GM19351 (cell line): ENCODE data around the gene PRKG1.
"Not testable (repeated sequence)": the region's sequence is repeated elsewhere in the genome, so short reads cannot be mapped to it uniquely, and the experiment has no call there.

Experiments
- ATAC-seq: cut with Tn5 transposase; IDR thresholded peaks from one replicate; pipeline ENCODE4 v1.9.1; 2021; ENCODE audit warnings: mild to moderate bottlenecking, moderate library complexity; ENCODE audit not compliant: unreplicated experiment

PRKG1 gene

DNA sequence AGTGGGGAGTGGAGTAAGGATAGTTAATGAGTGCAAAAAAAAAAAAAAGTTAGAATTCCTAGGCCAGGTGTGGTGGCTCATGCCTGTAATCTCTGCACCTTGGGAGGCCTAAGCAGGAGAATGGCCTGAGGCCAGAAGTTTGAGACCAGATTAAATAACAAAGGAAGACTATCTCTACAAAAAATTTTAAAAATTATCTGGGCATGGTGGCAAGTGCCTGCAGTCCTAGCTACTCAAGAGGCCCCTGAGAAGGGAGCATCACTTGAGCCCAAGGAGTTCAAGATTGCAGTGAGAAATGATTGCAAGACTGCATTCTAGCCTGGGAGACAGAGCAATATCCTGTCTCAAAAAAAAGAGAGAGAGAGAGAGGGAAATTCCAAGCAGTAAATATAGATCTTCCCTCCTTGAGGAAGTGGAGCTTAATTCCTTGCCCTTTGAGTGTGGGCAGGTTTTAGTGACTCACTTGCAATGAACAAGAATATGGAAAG is 644.6 kb downstream of the PRKG1 start:
- ATAC-seq: no peak

DNA sequence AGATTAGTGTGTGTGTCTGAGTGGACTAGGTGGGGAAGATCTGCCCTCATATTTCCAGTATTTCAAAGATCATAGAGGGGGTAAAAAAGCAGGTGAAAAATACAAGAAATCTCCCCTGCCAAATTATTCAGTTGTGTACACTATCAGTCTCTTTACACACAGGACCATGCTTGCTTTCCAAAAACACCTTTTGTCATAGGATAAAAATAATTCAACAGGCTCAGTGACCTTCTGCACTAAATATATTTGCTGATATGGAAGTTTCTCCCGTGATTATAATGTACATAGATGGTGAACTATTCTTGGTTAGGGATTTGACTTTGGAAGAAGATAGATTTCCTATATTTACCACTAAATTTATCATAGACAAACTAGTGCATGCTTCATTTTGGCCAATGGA is 649.8 kb downstream of the PRKG1 start:
- ATAC-seq: no peak

DNA sequence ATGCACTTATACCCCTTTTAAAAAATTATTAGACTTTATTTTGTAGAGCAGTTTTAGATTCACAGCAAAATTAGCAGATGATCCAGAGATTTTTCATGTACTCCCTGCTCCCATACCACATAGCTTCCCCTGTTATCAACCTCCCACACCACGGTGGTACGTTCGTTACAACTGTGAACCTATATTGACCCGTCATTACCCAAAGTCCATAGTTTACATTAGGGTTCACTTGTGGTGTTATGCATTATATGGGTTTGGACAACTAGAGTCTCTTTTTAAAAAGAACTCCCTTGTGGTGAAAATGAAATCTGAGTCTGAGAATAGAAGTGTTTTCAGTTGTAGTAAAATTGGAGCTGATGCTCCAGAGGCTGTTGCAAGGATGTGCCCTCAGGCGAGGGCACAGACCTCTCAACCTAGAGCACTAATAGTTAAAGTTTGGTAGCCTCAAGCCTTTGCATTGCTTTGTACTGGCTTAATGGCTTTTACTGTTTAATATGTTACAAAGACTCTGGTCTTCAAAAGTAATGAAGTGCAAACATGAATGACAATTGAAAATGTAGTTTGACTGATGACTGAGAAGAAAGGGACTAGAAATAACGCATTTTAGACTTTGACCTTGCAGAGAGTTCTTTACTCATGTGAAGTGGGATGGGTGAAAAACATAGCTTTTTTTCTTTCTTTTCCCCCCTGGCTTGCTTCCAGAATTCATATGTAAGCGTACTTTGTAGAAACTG is 655.7 kb downstream of the PRKG1 start:
- no peak for ATAC-seq

DNA sequence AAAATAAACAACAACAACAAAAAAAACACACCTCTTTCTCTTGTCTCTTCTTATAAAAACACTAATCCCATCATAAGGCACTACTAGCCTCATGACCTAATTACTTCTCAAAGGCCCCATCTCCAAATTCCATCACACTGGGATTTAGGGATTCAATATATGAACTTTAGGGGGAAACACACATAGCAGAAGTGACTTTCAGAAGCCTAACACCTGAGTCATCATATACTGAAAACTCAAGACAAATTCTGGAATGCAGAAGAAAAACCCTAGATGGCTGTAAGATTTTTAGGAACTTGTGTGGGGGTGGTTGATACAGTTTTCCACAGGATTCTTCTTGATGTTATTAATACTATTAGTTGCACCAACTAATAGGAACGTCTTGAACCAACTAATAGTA is 658.8 kb downstream of the PRKG1 start:
- no peak for ATAC-seq

DNA sequence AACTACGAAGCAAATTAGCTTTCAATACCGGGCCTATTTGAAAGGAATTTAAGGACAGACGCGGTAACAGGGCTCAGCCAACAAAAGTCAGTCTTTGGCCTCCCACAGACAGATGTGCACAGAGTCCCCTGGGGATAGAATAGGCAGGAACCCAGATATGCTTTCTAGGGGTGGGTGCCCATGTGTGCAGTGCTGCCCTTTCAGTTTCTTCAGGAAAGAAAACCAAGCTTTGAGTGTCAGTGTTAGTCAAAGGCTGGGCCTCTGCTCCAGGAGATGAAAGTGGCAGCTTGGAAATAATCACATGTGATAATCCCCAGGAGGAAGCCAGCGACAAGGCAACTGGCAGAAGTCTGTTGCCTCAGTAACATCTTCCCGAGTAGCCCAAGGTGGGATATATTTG is 668.9 kb downstream of the PRKG1 start:
- peak; percentile 83 for ATAC-seq

DNA sequence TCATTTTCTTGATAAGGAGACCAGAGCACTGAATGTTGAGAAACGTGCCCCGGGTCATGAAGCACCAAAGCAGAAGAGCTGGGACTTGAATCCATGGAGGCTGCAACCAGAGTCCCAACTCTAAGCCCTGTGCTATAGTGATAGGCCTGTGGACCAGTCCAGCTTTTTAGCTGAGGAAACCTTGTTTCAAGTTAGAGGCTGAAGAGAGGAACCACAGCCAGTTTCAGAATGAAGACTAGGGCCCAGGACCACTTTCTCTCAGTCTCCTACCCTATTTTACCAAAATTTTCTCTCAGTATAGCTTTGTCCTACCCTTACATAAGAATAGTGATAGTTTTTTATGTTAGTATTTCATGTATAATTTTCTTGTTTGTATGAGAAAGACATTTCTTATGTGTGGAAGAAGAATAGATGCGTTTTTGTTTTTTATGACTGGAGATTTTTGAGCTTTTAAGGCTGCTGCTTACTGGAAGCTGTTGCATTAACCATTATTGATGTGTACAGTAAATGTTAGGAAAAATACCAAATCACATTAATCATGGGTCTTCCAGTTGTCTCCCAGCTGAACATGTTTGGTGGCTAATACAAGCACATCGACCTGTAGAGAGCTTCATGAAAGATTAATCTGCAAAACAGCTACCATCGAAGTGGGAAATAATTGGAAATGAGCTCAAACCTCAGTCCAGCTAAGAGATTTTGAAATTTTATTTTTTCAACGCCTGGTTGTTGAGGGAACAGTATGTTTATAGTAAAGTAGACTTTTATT is 670.1 kb downstream of the PRKG1 start:
- peak; percentile 62 for ATAC-seq

DNA sequence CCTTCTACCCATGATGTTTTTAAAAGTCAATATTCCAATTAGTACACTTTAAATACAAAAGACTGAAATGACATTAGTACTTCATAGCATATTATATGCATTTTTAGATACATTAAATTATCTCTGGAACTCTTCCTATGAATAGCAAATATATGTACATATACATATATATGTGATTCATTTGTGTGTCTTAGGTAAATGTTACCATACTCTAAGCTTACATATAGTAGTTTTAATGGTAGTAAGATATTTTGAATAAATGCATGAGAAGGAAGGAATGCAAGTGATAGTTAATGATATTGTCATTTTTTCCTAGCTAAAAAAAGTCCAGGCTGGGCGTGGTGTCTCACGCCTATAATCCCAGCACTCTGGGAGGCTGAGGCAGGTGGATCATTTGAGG is 671.1 kb downstream of the PRKG1 start:
- no peak for ATAC-seq

DNA sequence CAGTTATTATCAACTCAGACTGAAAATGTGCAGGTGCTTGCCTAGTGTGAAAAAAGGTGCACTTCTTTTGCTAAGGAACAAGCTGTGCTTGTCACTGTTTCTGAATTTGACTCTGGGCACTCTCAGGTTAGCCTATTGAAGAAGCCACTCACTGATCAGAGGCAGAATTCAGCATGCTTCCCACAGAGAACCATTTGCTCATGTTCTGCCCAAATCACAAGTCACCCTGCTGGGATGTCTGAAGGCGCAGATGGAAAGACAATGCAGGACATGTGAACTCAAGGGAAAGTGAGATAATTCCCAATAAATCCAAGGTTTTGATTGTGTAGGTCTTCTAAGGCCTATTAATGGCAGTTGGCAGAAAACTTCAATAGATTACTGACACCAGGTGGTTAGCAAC is 672.9 kb downstream of the PRKG1 start:
- no peak for ATAC-seq

DNA sequence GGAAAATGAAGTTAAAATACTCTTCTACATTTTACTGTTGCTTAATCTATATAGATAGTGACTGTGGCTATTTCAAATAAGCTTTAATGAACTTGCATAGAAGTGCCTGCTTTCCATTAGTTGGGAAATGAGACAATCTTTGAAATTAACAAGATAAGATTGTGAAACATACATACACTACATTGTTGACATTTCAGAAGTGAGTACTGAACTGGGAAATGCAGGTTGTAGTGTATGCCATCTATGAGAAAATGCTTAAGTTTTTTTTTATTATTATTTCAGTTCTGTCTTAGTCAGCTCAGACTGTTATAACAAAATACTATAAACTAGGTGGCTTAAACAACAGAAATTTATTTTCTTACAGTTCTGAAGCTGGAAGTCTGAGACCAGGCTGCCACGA is 674.7 kb downstream of the PRKG1 start:
- ATAC-seq: no peak

DNA sequence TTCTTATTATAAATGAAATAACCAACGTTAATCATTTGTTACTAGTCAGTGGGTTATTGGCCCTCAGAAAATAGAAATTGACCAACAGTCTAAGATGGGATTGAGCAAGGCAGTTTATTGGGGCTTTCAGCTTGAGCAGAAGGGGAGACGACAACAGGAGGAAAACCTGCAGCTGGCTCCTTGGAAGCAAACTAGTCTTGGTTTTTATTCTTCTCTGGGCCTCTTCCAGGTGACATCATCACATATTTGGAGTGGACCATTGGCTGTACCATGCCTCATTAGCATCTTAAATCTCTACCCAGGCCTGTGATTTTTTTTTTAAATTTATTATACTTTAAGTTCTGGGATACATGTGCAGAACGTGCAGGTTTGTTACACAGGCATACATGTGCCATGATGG is 684.1 kb downstream of the PRKG1 start:
- ATAC-seq: no peak

DNA sequence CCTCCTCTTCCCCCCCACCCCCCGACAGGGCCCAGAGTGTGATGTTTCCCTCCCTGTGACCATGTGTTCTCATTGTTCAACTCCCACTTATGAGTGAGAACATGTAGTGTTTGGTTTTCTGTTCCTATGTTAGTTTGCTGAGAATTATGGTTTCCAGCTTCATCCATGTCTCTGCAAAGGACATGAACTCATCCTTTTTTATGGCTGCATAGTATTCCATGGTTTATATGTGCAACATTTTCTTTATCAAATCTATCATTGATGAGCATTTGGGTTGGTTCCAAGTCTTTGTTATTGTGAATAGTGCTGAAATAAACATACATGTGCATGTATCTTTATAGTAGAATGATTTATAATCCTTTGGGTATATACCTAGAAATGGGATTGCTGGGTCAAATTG is 684.6 kb downstream of the PRKG1 start:
- ATAC-seq: not testable (repeated sequence)

DNA sequence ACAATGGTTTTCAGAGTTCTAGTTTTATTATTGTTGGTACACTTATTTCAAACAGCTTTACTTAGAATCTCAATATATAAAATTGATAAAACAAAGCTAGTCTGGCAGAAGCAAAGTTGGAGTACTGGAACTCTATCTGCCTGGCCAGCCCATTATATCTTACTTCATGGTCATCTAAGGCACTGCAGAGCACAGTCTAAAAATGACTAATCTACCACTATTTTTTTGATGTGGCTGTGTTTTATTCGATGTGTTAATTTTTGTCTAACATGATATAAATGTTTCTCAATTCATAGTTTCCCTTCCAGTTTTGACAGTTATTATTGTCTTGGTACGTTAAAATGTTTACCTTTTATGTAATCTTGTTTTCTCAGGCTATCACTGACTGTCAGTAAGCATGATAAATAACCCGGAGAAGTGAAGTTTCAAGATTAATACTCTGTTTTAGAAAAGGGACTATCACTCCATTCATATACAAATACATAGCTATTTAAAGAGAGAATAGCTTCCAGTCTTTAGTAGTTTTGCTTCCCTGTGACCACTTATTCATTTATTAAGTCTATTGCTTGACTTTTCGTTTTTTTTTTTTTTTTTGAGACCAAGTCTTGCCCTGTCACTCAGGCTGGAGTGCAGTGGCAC is 685.7 kb downstream of the PRKG1 start:
- peak; percentile 36 for ATAC-seq

DNA sequence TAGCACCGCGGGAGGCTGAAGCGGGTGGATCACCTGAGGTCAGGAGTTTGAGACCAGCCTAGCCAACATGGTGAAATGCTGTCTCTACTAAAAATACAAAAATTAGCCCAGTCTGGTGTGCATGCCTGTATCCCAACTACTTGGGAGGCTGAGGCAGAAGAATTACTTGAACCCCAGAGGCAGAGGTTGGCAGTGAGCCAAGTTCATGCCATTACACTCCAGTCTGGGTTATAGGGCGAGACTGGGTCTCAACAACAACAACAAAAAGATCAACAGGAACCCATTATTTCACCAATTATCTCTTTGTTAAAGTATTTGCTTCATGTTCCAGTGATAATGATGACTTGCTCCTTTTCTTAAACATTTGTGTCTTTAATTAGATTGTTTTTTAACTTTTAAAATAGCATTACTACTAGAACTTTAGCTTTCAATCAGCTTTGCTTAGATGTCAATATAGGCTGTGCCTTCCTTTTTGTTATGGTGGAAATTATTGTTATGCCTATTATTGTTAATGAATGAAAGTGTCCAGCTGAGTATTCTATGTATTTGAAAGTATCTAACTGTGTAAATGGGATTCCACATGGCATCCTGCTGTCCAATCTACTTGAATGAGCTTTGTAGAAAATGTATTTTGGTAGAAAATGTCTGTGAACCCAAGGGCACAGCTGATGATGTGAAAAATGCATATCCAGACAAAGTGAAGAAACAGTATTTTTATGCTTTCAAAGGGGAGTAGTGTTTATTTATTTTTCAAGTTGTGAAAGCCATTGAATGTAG is 686.8 kb downstream of the PRKG1 start:
- no peak for ATAC-seq

DNA sequence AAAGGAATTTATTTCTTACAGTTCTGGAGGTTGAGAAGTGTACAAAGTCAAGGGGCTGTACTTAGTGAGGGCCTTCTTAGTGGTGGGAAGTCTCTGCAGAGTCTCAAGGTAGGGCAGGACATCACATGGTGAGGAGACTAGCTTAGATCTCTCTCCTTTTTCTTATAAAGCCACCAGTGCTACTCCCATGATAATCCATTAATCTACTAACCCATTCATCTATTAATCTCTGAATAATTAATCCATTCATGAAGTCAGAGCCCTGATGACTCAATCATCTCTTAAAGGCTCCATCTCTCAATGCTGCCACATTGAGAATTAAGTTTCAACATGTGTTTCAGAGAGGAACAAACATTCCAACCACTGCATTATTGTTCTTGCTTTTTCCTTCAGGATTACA is 689.5 kb downstream of the PRKG1 start:
- ATAC-seq: no peak

DNA sequence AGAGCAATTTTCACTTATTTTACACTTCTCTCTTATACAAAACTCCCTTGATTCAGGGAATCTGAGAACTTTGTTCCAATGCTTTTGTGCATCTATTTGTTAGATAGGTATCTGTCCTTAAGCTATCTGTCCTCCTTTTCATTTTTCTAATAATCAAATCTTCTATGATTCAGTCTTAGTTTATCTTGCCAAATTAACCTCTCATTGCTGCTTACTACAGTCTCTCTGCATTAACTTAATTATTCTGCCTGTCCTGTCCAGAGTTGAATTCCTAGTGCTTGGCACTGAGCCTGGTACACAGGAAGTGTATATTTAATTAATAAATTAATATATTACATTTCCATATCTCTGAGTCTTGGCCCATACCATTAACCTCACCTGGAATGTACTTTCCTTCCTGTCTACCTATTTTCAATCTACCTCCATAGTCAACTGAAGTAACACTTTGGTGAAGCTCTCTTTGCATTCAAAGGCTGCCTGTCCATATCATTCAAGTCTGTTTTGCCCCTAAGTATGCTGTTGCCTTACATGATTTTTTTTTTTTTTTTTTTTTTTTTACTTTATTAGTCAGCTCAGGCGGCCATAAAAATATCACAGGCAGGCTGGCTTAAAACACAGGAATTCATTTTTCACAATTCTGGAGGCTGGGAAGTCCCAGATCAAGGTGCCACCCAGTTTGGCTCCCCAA is 691.1 kb downstream of the PRKG1 start:
- no peak for ATAC-seq

DNA sequence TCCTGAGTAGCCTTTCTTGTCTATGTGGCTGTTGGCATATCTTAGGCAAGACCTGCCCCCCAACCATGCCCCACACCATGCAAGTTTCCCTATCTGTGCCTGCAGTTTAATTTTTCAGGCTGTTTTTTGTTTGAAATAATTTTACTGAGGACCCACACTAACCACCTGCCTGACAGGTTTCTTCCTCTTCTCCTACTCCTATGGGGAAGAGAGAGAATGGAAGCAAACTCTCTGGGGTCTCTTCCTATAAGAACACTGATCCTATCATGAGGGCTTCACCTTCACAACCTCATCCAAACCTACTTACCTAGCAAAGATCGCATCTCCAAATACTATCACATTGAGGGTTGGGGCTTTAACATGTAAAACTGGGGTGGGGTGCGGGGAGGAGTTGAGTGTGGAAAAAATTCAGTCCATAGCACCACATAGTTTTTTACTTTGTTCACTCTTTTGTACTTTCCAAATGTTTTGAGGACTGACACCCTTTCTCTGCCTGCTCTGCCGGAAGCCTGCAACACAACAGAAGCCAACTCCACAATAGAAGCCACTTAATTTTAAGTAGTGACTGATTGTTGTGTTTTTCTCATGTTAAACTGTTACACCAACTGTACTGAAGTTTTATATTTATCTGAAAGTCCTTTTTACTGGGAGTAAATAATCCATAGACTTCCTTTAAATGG is 692.3 kb downstream of the PRKG1 start:
- ATAC-seq: no peak

DNA sequence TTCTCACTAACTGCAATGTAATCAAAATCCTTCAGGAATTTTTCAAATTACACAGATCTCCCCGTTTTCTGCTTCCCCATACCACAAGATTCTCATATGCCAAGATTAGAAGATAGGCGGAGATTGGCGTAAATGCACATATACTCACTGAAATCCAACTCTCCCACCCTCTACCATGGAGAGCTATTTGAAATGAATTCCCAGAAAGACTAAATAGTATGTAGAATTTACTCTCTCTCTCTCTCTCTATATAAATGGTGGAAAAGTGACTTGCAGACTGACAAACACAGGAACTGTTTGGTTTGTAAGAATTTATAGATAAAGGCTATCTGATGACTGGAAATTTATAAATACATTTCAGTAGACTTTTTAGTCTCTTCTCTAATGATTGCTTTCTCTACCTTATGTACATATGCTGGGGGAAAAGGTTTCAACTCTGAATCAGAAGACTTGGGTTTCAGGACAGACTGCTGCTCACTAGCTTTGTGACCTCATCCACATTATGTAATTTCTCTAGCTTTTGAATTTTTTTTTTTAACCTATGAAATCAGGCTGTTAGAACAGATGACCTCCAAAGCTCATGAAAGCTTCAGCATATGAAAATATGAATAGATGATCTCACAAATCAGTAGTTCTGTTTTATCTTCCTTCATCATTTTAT is 692.9 kb downstream of the PRKG1 start:
- ATAC-seq: no peak

DNA sequence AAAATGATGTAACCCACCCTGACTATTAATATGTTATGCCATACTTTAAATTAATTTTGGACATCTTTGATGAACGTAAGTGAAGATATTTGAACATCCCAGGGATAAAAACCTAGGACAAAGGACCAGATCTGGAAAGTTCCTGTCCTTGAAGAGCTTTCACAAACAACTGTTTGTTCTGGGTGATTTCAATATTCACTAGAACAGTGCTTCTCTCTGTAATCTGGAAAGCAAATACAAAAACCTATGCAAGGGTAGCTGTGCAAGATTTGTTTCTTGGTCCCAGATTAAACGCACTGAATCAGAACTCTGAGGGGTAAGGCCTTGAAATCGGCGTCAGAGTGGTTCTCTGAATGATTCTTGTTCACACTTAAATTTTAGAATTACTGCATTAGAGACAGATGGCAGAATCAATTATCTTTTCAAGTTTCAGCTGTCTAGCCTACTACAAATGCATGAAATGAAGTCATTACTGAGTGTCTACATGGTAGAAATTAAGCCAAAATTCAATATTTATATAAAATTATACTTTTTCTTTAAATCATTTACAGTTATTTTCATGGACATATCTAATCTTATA is 694.7 kb downstream of the PRKG1 start:
- ATAC-seq: no peak

DNA sequence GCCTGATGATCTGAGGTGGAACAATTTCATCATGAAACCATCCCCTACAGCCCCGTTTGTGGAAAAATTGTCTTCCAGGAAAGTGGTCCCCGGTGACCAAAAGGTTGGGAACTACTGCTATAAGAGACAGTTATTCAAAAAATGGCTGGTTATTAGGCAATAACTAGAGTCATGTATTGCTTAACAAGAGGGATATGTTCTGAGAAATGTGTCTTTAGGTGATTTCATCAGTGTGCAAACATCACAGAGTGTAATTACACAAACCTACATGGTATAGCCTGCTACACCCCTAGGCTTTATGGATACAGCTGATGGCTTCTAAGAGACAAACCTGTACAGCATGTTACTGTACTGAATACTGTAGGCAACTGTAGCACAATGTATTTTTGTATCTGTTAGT is 696.4 kb downstream of the PRKG1 start:
- ATAC-seq: no peak
